Body of pancreas (tissue), 4 donors: ENCODE measurements around the gene GEMIN2.

Experiments
- POLR2A ChIP-seq, 3 donors: fragments of 450-650 bp; IDR thresholded peaks; one replicate each; pipeline ENCODE4 v1.6.1; 2016; ENCODE audit warnings: antibody characterized with exemption in 3 of 3, mild to moderate bottlenecking in 2 of 3
- TF ChIP-seq, protein P1 (sequence below), 7 experiments: fragments of 450-650 bp in 4 of 7; fragments of 200-600 bp in 3 of 7; sonication (generic) in 3 of 7; IDR thresholded peaks; one replicate each; pipeline ENCODE4 v1.5.1; 2016 to 2019; ENCODE audit warnings: antibody characterized with exemption in 7 of 7

DNA sequence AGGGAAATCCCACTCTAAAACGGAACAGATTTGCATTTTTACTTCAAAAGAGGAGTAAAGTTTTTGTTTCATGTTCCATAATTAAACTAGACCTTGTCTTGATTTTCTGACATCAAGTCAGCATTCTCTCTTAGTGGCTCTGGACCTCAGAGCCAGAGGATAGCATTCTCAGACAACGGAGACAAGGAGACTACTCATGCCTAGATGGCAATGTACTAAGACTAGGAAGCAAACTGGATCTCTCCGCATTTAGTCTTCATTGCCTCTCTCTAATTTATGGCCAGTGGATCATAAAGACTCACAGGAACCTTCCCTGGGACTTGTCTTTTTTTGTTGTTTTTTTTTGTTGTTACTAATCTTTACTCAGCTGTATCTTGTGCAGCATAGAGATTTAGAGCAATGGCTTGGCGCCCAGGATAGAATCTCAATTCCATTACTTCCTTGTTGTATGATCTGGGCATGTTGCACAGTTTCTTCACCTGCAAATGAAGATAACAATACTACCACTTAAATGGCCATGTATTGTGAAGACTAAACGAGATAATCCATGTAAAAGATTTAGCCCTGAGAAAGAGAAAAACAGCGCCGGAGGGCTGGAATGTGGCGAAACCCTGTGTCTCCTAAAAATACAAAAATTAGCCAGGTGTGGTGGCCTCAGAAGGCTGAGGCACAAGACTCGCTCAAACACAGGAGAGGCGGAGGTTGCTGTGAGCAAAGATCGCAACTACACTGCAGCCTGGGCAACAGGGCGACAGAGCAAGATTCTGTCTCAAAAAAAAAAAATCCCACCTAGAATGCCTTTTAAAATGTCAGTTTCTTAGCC lies 4.0 kb upstream of the GEMIN2 start:
- TF ChIP-seq, protein P1, sequence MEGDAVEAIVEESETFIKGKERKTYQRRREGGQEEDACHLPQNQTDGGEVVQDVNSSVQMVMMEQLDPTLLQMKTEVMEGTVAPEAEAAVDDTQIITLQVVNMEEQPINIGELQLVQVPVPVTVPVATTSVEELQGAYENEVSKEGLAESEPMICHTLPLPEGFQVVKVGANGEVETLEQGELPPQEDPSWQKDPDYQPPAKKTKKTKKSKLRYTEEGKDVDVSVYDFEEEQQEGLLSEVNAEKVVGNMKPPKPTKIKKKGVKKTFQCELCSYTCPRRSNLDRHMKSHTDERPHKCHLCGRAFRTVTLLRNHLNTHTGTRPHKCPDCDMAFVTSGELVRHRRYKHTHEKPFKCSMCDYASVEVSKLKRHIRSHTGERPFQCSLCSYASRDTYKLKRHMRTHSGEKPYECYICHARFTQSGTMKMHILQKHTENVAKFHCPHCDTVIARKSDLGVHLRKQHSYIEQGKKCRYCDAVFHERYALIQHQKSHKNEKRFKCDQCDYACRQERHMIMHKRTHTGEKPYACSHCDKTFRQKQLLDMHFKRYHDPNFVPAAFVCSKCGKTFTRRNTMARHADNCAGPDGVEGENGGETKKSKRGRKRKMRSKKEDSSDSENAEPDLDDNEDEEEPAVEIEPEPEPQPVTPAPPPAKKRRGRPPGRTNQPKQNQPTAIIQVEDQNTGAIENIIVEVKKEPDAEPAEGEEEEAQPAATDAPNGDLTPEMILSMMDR (IDR thresholded peaks at IDR 0.05) = no peak
- peak in 2 of 3 donors; percentile 5 to 36 for TF ChIP-seq POLR2A (IDR thresholded peaks at IDR 0.05)
